DMS53 treated with DMSO at 0.1 percent for 48 hours (cell line): ENCODE data around the gene ELANE.
A peak's percentile ranks its signal among the peaks of the same experiment; 100 is the strongest.
"Not testable (repeated sequence)": the region's sequence is repeated elsewhere in the genome, so short reads cannot be mapped to it uniquely, and the experiment has no call there.

Experiments used
- DNase-seq: peaks from one replicate; lab custom pipeline; 2025; ENCODE audit not compliant: unreplicated experiment; lab: John Stamatoyannopoulos, UW

ELANE gene

GRCh38 chr19:876780-877314, 24.7 kb downstream of the ELANE start:
- DNase-seq = no peak

GRCh38 chr19:877992-878660, 26.0 kb downstream of the ELANE start:
- not testable (repeated sequence) for DNase-seq

- not testable (repeated sequence) for DNase-seq
Measured at GRCh38 chr19:878751-879561, 26.9 kb downstream of the ELANE start.

- no peak for DNase-seq
Measured at GRCh38 chr19:879711-880438, 27.8 kb downstream of the ELANE start.

DNA sequence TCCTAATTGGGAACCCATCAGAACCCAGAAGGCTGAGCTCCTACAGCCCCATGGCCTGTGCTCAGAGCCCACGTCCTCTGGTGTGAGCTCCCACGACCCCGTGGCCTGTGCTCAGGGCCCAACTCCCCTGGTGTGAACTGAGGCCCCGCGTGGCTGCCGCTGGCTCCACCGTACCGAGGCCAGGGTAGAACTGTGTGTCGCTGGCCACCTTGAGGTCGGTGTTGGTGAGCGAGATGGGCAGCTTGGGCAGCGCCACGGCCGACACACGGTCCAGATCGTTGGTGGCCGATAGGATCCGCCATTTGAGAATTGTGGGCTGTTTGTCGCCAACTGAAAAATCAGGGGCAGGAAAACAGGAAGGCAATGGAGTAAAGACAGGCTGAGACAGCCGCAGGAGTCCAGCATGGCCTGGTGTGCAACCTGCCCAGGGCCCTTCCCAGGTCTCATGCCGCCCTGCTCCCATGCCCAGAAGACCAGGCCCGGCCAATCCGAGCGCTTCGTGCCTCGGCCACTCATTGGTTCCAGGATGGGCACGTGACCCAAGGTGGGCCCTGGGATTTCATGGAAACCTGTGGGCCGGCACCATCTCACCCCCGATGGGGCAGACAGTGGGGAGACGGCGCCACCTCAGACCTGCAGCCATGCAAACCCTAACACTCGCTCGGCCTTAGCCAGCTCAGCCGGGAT, 29.4 kb downstream of the ELANE start:
- no peak for DNase-seq

DNA sequence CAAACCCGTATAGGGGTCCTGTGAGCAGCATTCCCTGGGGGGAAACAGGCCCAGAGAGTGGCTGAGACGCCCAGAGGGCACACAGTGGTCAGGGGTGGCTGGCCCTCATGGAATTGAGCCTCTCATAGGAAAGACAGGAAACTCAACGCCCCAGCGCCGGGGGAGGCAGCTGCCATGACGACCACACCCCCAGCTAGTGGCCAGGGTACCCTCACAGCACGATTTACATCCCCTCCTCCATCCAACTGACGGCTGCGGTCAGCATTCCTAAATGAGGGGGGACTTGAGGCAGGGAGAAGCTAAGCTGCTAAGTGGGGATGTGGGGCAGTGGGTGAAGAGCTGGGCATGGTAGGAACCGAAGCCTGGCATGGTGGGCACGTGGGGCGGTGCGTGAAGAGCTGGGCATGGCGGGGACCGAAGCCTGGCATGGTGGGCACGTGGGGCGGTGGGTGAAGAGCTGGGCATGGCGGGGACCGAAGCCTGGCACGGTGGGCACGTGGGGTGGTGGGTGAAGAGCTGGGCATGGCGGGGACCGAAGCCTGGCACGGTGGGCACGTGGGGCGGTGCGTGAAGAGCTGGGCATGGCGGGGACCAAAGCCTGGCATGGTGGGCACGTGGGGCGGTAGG, 30.9 kb downstream of the ELANE start:
- no peak for DNase-seq

DNA sequence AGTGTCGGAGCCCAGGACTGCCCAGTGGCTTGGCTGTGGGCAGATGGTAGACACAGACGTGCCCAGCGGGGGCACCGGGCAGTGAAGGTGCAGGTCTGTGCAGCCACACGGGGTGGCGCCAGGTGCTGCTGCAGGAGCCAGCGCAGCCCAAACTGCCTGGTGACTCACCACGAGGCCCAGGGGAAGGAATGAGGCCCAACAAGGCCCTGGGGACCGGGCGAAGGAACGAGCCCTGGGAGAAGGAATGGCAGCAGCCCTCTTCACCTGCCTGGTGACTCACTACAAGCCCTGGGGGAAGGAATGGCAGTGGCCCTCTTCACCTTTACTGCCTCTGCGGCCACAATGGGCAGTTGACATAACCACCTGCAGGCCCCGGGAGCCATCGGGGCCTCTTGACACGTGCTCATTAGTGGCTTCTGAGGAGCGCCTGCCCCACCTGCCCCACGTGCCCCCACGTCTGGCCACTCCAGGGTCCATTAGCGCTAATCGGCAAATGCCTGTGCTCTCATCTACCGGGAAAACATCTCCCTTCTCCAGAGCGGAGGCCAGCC, 31.6 kb downstream of the ELANE start:
- DNase-seq = peak; percentile 75

- DNase-seq = no peak
Measured at GRCh38 chr19:884420-885211, 32.5 kb downstream of the ELANE start.

DNA sequence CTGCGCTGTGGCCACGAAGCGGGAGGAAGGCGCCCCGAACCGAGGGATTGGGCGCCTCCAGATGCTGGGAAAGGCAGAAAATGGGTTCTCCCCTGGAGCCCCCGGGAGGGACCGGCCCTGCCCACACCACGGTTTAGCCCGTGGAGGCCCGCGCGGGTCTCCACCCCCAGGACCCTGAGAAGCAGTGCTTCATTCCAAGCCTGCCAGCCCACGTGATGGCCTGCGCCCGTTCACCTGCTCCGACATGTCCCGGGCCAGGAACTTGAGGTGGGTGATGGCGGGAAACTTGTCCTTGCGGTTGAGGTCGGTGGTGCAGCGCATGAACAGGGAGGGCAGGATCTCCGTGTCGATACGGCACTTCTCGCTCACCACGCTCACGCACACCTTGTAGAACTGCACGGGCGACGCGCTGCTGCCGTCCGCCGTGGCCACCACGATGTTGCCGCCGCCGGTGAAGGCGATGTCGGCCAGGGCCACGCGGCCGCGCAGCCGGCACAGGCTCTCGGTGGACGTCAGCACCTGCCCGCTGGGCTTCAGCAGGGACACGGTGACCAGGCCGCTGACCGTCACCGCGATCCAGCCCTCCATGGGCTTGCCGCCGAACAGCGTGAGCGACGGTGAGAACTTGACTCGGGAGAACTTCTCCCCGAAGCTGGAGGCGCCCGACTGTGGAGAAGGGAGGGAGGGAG, 33.6 kb downstream of the ELANE start:
- DNase-seq = no peak

DNA sequence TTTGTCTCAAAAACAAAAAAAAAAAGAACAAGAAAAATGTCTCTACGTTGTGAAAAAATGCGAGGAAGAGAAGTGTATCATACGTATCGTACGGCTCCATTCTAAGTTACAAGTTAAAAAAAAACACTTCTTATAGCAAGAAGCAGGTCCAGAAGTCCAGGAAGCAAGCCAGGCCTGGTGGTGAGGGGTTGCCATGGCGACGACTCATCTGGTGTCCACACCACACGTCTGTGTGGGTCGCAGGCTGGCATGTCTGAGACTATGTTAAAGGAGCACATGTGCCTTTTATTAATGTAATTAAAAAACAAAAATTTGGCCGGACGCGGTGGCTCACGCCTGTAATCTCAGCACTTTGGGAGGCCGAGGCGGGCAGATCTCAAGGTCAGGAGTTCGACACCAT, 35.0 kb downstream of the ELANE start:
- no peak for DNase-seq

GRCh38 chr19:887599-887998, 35.5 kb downstream of the ELANE start:
- no peak for DNase-seq

DNA sequence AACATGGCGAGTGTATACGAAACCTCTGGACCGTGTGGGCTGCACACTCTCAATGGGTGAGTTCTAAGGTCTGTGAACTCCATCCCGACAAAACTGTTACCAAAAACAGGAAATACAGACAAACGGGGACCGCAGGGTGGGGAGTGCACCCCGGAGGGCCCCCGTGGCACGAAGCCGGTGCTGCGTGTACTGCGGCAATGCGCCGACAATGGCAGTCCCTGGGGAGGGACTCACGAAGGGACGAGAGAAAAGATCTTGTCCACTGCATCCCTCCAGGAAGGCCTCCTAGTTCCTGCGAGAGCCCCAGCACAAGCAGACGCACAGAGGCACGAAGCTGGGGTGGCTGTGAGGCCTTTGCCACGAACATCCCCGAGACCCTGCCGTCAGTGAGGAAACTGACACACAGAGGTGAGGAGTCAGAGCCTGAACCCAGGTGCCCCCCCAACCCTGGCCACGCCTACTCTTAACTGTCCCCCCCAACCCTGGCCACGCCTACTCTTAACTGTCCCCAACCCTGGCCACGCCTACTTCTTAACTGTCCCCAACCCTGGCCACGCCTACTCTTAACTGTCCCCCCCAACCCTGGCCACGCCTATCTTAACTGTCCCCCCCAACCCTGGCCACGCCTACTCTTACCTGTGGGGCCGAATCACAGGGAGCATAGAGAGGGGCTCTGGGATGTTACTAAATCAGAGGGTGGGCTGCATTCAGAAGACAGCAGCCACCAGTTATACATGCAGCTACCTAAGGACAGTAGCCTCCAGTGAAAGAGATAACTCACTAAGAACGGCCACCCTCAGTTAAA, 36.7 kb downstream of the ELANE start:
- no peak for DNase-seq

GRCh38 chr19:889662-890295, 37.7 kb downstream of the ELANE start:
- no peak for DNase-seq

DNA sequence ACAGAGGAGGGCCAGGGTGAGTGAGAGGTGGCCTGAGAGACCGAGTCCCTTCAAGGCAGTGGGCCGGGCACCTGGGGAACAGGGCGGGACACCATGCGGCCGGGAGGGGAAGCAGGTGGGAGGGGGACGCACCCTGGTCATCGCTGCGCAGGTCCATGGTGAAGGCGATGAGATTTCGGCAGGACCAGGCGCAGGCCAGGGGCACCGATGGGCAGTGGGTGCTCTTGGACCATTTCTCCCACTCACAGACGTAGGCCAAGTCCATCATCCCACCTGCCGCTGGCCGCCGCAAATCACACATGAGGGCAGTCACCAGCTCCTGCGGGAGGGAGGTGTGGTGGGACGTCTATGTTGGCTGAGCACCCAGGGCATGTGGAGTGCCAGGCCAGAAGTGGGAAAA, 38.7 kb downstream of the ELANE start:
- DNase-seq = no peak

- DNase-seq = peak; percentile 57
Measured at GRCh38 chr19:891421-892200, 39.5 kb downstream of the ELANE start.

- no peak for DNase-seq
Measured at GRCh38 chr19:892243-892893, 40.3 kb downstream of the ELANE start.
